T1000 (cell line): Measurements from ENCODE around the gene CFAP99.
A peak's percentile ranks its signal among the peaks of the same experiment; 100 is the strongest.

Experiments used
- DNase-seq: peaks from one replicate; lab custom pipeline; 2025; ENCODE audit warnings: mixed read lengths; lab: John Stamatoyannopoulos, UW

CFAP99 gene

GRCh38 chr4:2411786-2412510, 6.8 kb upstream of the CFAP99 start:
- DNase-seq: no peak

GRCh38 chr4:2412534-2412884, 6.2 kb upstream of the CFAP99 start:
- DNase-seq: no peak

- peak; percentile 91 for DNase-seq
Measured at GRCh38 chr4:2412885-2413716, 5.7 kb upstream of the CFAP99 start.

- DNase-seq: no peak
Measured at GRCh38 chr4:2413821-2414610, 4.7 kb upstream of the CFAP99 start.

- DNase-seq: no peak
Measured at GRCh38 chr4:2415213-2415612, 3.5 kb upstream of the CFAP99 start.

- no peak for DNase-seq
Measured at GRCh38 chr4:2415881-2416563, 2.7 kb upstream of the CFAP99 start.

GRCh38 chr4:2416564-2417225, 2.1 kb upstream of the CFAP99 start:
- DNase-seq: no peak

GRCh38 chr4:2417226-2417764, 1.5 kb upstream of the CFAP99 start:
- DNase-seq: no peak

- DNase-seq: peak; percentile 5
Measured at GRCh38 chr4:2417765-2418649, 748 bp upstream of the CFAP99 start, which contains the start of gene ZFYVE28. ZFYVE28 (minus strand) TSS chr4:2418645; CDS start chr4:2418323, 322 bp downstream.

GRCh38 chr4:2419814-2420213, 1.1 kb downstream of the CFAP99 start:
- no peak for DNase-seq

GRCh38 chr4:2421928-2422327, 3.2 kb downstream of the CFAP99 start:
- DNase-seq: no peak

- no peak for DNase-seq
Measured at GRCh38 chr4:2423066-2423465, 4.3 kb downstream of the CFAP99 start.

GRCh38 chr4:2423695-2424094, 4.9 kb downstream of the CFAP99 start:
- no peak for DNase-seq

- no peak for DNase-seq
Measured at GRCh38 chr4:2424581-2424980, 5.8 kb downstream of the CFAP99 start.

GRCh38 chr4:2425386-2426068, 6.8 kb downstream of the CFAP99 start:
- DNase-seq: no peak

GRCh38 chr4:2426069-2426397, 7.3 kb downstream of the CFAP99 start:
- no peak for DNase-seq

GRCh38 chr4:2426711-2427275, 8.0 kb downstream of the CFAP99 start:
- DNase-seq: no peak

- DNase-seq: no peak
Measured at GRCh38 chr4:2427383-2428334, 8.9 kb downstream of the CFAP99 start.
